NK-92 treated with Interleukin-12 subunit alpha and Interleukin-12 subunit beta, amount 100 ng/mL, for 24 hours (cell line): ENCODE data around the gene CD63.
A peak's percentile ranks its signal among the peaks of the same experiment; 100 is the strongest.
"Not testable (repeated sequence)": the region's sequence is repeated elsewhere in the genome, so short reads cannot be mapped to it uniquely, and the experiment has no call there.

Experiments
- DNase-seq: peaks from one replicate; lab custom pipeline; 2025; lab: John Stamatoyannopoulos, UW

Gene CD63, protein sequence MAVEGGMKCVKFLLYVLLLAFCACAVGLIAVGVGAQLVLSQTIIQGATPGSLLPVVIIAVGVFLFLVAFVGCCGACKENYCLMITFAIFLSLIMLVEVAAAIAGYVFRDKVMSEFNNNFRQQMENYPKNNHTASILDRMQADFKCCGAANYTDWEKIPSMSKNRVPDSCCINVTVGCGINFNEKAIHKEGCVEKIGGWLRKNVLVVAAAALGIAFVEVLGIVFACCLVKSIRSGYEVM

DNA sequence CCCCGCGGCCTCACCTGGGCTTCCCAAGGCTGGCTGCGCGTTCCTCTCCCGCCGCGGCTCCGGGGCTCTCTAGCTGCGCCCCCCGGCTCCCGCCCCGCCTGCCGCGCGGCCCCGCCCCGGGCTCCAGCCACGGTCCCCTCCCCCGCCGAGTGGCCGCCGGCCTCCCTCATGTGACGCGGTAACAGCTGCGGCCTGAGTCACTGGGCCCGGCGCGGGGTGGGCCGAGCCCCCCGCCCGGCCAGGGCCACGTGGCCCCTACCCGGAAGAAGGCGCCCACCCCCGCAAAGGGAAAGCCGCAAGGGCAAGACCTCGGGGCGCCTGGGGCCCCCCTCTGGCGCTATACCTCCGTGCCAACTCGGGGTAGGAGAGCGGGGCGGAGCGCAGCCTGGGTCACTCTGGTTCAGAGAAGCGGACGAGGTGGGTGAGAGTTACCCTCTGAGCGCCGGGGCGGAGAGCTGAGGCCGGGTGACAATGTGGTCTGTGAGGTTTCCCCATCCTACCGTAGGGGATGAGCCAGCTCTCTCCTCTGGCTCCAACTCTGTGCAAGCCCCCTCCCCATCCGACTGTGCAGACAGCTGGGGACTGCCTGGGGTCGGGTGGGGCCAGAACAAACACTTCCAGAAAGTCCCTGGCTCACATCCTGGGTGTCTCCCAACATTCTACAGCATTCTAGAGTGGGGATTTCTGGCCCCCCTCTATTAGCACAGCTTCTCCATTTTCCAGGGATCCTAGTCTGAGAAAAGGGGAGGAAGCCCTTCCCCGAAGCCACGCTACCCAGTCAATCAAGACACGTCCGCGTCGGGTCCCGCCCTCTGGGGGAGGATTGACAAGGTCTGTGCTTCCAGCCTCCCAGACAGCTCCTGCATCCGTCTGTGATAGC is at the start of gene CD63:
TSS of gene CD63 (minus strand) at position 71 of the 880 bp plus-strand sequence. CDS start 668 bp downstream, outside the sequence.
- peak; percentile 78 for DNase-seq

DNA sequence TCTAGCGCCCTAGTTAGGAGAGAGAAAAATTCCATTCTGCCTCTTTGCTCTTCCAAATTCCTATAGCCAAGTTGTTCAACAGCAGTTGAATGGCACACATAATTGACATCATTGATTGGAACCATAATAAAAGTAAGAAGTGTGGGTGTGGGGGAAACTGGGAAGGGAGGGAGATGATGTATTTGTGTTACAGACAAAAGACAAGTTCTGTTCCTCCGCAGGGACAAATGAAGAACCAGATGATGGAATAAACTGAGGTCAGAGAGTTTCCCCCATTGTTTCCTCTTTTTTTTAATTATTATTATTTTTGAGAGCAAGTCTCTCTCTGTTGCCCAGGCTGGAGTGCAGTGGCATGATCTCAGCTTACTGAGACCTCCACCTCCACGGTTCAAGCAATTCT is 49.0 kb upstream of the CD63 start:
- no peak for DNase-seq

DNA sequence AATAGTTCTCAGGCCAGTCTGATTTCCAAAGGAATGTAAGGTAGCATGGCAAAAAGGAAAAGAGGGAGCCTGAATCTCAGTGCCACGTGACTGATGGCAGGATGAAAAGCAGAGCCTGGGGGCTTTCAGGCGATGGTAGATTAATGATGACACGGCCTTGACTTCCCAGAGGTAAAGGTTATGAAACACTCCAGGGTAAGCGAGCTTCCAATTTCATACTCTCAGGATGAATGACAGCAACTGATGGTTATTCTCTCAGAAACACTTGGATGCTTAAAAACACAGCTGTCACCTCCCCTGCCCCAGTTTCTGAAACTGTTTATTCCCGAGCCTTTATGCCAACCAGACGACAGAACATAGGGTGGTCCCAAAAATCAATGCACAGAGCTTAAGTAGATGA is 42.9 kb upstream of the CD63 start:
- no peak for DNase-seq

DNA sequence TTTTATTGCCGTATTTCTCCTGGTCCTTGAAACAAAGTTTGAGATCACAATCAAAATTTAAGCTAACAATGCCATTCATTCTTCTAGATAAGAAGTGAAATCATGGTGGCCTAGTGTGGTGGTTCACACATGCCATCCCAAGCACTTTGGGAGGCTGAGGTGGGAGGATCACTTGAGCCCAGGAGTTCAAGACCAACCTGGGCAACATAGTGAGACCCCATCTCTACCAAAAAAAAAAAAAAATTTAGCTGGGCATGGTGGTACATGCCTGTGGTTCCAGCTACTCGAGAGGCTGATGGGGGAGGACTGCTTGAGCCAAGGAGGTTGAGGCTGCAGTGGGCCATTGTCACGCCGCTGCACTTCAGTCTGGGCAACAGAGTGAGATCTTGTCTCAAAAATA is 38.3 kb upstream of the CD63 start:
- DNase-seq, result no peak

DNA sequence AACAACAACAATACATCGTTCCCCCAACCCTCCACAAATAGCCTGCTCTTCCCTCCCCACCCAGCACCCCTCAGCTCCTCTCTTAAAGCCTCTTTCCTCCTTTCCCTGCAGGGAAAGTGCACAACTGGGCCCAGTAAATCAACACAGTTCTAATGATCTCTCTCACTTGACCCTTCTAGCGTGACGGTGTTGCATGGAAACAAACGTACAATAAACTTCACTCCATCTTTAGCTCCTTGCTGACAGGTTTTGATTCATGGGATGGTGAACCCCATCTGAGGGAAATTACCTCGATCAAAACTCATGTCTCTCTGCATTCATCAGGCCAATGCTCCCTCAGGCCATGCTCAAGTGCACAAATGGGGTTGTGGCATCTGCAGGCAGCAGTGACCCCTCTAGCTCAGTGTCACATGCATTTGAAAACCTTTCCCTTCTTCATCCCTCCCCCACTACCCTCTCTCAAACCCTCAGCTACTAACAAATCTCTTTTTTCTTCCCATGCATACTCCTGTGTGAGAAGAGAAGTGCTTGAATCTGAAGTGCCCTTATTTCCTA is 37.0 kb upstream of the CD63 start:
- DNase-seq, result no peak

DNA sequence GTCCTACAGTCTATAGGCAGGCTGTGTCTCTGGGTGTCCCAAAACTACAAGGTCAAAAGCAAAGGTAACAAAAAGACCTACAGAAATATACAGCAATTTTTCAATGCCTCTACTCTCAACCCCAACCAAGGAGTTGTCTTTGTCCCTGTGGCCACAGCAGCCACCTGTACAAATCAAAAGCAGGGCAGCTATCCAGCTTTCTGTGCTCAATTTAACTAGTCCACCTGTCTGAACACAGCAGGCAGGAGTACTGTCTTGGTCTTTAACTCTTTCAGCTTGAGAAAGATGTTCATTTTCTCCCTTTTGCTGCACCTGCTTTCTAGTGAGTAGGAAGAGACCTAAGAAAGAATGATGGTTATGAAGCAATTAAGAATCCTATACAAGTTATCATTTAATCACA is 33.8 kb upstream of the CD63 start:
- DNase-seq, result no peak

DNA sequence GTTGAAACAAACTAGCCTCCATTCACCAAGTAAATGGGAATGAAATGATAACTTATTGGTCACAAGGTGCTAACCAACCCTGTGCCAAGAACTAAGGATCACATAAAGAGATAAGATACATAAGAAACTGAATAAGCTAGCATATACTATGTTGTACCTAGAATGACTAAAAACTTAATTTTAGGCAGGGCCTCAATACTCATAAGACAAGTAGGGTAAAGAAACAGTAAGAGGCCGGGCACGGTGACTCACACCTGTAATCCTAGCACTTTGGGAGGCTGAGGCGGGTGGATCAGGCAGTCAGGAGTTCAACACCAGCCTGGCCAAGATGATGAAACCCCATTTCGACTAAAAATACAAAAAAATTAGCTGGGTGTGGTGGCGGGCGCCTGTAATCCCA is 31.9 kb upstream of the CD63 start:
- DNase-seq, result no peak

DNA sequence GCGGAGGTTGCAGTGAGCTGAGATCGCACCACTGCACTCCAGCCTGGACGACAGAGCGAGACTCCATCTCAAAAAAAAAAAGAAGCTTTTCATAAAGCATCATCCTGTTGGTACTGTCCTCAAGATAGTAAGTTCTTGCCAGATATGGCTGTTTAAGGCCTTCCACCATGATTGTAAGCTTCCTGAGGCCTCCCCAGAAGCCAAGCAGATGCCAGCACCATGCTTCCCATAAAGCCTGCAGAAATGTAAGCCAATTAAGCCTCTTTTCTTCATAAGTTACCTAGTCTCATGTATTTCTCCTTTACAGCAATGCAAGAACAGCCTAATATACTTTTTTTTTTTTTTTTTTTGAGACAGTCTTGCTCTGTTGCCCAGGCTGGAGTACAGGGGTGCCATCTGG is 29.8 kb upstream of the CD63 start:
- DNase-seq, result not testable (repeated sequence)

DNA sequence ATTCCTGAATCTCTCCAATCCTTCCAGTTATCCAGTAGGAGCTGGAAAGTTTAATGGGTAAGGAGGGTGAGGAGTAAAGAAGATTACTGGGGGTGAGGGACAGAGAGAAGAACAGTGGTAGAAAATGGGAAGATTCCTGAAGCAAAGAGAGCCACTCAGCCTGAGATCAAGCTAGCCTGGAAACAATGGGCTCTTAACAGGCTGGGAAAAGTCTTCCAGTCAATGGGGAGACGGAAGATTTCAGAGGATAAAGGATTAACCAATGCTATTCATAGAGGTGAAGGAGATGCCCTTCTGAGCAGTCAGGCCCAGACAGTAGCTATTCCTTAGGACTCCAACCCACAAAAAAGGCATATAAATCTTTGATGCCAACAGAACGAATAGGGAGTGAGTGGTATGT is 28.9 kb upstream of the CD63 start:
- DNase-seq, result no peak

DNA sequence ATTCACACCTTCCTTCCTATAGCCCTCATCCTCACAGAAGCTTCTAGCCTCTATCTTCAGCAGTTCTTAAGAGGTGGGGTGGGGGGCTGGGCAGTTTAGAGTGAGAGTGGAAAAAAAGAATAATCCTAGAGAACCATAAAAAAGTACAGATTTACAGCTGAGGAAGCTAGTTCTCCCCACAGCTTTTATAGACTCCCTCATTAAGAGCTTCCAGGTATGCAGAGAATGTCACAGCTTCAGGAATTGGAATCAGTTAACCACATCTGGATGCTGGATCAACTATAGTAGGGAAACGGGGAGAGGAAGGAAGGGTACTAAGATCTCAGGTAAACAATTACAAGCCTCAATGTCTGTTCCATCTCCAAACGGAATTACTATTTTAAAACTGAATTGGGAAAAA is 26.4 kb upstream of the CD63 start:
- no peak for DNase-seq

DNA sequence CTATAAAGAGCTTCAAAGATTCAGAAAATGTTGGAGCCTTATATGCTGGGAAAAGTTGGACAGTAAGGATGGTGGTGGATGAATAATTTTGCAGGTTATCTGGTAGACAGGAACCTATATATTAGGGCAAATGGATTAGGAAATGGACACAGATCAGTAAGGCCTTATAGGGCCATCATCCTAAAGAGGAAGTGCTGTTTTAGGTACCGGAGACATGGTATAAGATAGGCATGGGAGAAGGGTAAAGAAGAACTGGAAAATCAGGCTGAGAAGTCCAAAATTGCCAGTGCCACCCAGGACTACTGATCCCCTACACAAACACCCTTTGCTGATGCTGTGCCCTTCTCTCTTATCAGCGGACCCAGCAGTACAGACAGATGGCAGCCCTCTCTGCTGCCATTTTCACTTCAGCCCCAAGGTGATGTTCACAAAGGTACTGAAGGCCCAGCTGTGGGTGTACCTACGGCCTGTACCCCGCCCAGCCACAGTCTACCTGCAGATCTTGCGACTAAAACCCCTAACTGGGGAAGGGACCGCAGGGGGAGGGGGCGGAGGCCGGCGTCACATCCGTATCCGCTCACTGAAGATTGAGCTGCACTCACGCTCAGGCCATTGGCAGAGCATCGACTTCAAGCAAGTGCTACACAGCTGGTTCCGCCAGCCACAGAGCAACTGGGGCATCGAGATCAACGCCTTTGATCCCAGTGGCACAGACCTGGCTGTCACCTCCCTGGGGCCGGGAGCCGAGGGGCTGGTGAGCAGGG is 19.6 kb upstream of the CD63 start:
- DNase-seq, result no peak

DNA sequence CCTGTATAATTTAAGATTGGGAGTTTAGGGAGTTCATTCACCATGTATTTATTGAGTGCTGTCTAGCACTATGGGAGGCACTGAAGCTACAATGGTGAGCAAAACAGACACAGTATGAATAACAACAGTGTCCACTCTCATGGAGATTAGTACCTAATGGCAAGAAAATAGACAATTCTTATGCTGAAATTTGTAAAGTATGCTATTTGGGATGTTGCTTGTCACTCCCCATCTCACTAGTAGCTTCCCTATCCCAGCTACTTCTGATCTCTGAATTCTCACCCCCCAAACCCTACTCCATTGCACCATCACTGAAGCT is 18.1 kb upstream of the CD63 start:
- no peak for DNase-seq

DNA sequence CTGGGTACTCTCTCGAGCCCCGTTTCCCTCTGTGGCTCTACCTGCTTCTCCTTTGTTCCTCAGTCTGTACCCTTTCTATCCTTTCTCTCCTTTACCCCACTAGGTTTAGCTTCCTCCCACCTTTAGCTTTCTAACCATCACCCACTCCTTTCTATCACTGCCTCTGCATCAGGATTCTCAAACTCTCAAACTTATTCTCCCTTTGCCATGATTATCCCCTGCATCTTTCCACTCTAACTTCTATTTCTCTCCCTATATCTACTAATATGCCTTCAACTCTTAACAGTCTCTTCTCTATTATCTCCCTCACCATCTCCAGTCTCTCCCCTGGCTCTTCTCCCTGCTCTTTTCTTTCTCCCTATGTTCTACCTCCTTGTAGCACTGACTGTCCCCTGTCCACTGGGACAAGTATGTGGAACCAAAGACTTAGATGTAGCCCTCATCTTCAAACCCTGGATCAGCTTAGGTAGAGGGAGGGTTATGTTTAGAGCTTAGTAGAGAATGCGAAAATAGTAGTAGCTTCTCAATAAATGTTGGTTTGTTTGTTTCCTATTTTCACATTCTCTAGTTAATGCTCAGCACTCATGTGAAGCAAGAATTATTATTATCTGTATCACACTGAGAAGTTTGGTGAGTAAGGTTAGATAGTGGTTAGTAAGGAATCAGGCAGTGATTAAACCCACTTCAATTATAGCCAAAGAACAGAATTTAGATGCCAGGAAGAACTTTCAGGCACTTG is 17.5 kb upstream of the CD63 start:
- DNase-seq, result no peak

DNA sequence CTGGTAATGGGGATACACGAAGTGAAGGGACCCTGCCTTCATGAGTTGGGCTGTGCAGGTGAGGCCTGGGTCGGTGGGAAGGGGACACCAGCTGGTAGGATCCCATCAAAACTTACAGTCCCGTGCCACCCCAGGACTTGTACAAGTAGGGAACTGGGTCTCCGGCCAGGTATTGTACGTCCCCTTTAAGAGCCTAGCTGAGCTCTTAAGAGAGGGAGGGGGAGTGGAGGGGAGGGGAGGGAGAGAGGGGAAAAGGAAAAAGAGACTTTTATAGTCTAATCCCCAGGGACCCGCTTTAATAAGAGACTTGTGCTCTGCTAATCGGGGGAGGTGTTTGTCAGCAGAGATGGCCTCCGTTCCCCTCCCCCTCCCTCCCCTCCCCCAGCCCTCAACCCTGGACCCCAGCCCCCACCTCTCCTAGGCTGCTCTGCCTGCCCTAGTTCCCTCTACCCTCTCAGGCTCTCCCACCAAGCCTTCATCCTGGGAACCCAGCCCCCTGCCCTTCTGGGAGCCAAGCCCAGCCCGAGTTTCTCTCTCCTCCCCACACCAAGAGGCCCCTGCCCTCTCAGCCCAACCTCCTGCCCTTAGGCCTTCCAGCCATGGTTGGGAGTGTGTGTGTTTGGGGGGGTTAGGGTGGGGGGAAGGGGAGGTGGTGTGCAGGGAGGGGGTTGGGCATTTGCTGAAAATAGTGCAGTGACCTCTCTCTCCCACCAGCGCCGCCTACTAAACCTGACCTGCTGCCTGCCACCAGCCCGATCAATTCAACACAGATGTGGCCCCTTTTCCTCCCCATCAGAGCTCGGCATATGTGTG is 16.8 kb upstream of the CD63 start:
- DNase-seq, result no peak

DNA sequence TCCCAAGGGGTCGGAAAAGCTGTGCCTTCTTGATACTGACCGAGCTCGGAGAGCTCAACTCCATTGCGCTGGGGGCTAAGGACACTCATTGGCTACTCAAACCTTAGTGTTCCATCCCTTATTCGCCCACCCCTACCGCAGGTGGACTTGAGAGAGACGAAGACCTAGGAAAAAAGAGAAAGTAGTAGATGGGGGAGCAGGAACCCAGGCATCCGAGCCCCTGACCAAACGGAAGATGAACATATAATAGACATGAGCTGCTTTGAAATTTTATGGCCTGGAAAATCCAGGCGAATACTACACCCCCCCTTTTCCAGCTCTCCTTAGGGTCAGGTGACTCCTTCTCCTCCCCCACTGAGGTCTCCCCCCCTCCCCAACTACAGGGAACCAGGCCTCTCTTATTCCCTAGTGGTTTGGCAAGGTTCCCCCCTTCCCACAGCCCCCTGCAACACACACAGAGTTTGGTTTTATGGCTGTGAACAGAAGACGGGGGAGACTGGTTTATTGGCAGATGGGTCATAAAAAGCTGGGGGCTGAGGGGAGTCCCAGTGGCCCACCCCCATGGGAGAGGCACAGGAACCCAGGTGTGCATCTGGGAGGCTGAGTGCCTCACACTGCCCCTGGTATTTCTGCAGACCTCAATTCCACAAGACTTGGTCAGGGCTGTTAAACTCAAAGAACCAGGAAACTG is 15.7 kb upstream of the CD63 start:
- DNase-seq, result no peak

DNA sequence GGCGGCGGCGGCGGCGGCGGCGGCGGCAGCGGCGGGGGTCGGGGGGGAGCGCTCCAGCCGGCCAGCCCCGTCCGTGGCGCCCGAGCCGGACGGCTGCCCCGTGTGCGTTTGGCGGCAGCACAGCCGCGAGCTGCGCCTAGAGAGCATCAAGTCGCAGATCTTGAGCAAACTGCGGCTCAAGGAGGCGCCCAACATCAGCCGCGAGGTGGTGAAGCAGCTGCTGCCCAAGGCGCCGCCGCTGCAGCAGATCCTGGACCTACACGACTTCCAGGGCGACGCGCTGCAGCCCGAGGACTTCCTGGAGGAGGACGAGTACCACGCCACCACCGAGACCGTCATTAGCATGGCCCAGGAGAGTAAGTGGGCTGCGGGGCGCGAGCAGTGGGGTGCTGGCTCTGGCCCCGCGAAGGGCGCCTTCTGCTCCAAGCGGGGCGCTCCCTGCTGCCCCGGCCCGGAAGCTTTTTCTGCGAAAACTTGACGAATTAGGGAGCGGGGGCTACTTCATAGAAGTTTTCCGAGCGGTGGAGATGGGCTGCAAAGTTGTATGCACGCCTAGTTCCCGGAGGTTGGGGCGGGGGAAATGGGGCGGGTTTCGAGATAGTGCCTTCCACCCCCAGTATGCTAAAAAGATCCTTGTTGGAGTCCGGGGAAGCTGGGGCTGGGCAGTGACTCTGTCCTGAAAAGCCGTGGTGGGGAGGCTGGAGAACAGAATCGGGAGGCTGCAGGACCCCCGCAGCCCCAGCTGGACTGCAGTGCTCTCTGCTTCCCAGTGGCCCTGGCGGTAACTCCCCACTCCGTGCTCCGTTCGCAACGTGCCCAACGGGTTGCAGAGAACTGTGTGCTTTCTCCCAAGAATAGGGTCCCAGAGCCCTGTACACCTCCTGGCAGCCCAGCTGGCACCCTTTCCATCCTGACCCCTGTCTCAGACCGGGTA is 14.9 kb upstream of the CD63 start:
- no peak for DNase-seq

DNA sequence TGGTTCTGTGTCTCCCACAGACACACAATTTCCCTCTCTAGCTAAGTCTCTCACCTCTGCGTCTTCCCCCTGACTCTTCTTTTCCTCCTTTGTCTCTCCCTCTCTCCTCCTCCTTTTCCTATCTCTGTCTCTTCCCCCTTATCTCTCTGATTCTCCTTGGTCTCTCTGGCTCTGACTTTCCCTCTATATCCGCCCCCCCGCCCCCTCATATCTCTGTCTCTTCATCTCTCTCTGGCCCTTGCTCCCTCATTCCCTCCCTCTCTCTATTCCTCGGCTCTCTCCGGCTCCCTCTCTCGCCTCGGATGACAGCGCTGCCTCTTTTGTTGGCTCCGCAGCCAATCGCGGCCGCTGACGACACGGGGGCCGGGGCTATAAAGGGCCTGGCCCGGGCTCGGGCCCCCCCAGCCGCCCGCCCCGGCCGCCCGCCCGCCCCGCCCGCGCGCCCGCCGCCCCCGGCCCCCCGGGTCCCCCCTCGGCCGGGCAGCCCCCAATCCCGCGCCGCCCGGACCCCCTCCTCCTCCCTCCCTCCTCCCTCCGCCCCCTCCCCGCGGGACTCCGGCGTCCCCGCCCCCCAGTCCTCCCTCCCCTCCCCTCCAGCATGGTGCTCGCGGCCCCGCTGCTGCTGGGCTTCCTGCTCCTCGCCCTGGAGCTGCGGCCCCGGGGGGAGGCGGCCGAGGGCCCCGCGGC is 14.1 kb upstream of the CD63 start, which contains the start of gene GDF11:
TSS of gene GDF11 (plus strand) at position 404 of the 687 bp plus-strand sequence. CDS start at position 599, 195 bp downstream.
- DNase-seq, result peak; percentile 39

DNA sequence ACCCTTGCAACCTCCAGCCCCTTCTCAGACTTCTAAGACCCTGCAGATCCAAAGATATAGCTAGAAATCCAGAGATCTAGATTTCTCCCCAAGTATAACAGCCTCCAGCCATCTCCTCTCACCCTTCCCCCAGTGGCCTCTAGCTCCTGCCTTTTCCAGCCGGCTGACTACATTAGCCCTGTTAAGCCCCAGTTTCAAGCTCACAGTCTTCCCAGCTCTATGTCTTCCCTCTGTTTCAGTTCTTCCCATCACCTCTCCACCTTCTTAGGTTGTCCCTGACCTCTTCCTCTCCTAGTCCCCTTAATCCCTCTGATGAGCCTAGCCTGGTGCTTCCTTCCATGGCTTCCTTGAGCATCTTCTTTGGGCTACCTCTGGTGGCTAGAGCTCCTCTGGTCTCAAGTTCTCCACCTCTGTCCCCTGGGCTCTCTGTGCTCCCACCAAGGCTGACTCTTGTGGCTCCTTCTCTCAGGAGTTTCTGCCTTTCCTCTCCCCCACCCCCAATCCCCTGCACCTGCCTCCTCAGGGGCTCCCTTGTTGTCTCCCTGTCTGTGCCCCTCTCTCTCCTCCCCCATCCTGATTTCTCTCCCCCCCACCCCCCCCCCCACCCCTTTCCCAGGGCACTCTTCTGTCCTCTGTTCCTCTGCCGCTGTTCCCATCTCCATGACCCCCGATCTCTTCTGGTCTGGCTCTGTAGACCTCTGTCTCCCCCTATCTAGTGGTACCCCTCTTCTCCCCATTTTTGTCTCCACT is 13.3 kb upstream of the CD63 start:
- no peak for DNase-seq
